Mucosa of rectum (tissue), 2 donors: ENCODE measurements around the gene KRTAP19-7.

Experiments
- H3K27ac ChIP-seq, 2 donors: one replicate each; pipeline ENCODE4 v1.7.0; 2013; ENCODE audit warnings: inconsistent platforms in 2 of 2, low read depth in 2 of 2, low read length in 2 of 2
- H3K27me3 ChIP-seq, 2 donors: one replicate each; pipeline ENCODE4 v1.7.0; 2013; ENCODE audit warnings: low read length in 2 of 2; ENCODE audit not compliant: control insufficient read depth in 2 of 2, insufficient read depth in 2 of 2
- H3K36me3 ChIP-seq, 2 donors: one replicate each; pipeline ENCODE4 v1.7.0; 2013; ENCODE audit warnings: low read length in 2 of 2; ENCODE audit not compliant: control insufficient read depth in 2 of 2, insufficient read depth in 2 of 2
- H3K4me1 ChIP-seq, 2 donors: one replicate each; pipeline ENCODE4 v1.7.0; 2013; ENCODE audit warnings: low read length in 2 of 2, mild to moderate bottlenecking in 1 of 2; ENCODE audit not compliant: control insufficient read depth in 2 of 2, insufficient read depth in 2 of 2
- H3K4me3 ChIP-seq, 2 donors: one replicate each; pipeline ENCODE4 v1.7.0; 2013; ENCODE audit warnings: low read length in 2 of 2
- H3K9ac ChIP-seq, 2 donors: one replicate each; pipeline ENCODE4 v1.7.0; 2013; ENCODE audit warnings: low read length in 2 of 2, low read depth in 1 of 2, mild to moderate bottlenecking in 1 of 2
- H3K9me3 ChIP-seq, 2 donors: one replicate each; pipeline ENCODE4 v1.7.0; 2013; ENCODE audit warnings: low read length in 2 of 2; ENCODE audit not compliant: control insufficient read depth in 2 of 2
- donor health status: healthy.
- donor health status: Normal muscosa, but diverticular disease.

The KRTAP19-7 gene

GRCh38 chr21:30567617-30568016 lies 6.5 kb upstream of the KRTAP19-7 start:
- no peaks in the 10 kb centered on the region for H3K27me3 ChIP-seq
- peaks cover 0 to 2% of the 10 kb centered on the region in 2 donors for H3K9me3 ChIP-seq
- no peak overlapping the region for H3K9ac ChIP-seq
- H3K4me3 ChIP-seq: no peak overlapping the region
- no peak overlapping the region for H3K27ac ChIP-seq
- H3K4me1 ChIP-seq: no peaks in the 10 kb centered on the region
- H3K36me3 ChIP-seq: no peaks in the 10 kb centered on the region

GRCh38 chr21:30563630-30564029 lies 2.5 kb upstream of the KRTAP19-7 start:
- Histone ChIP-seq H3K36me3 (no peaks in the 10 kb centered on the region), H3K4me3 (no peak overlapping the region), H3K27ac (no peak overlapping the region), H3K9ac (no peak overlapping the region), H3K27me3 (no peaks in the 10 kb centered on the region), H3K4me1 (no peaks in the 10 kb centered on the region), H3K9me3 (no peaks in the 10 kb centered on the region)

DNA sequence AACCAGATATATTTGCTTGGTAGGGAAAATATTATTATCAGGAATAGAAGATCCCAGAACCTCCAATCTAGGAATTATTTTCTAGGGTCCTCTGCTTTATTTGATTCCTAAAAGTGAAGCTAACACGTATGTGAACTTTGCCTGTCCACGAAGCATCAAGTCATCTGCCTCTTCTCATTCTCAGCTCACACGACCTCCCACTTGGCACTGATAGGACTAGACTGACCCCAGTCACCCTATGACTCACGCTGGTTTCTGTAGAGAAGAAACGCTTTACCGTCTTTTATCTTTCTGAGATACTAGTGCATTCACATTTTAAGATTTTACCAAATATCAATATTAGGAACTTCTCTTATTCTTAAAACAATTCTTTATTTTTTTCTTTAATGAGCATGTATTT lies 2.0 kb upstream of the KRTAP19-7 start:
- H3K36me3 ChIP-seq: no peaks in the 10 kb centered on the region
- no peak overlapping the region for H3K4me3 ChIP-seq
- H3K9ac ChIP-seq: no peak overlapping the region
- no peaks in the 10 kb centered on the region for H3K27me3 ChIP-seq
- H3K27ac ChIP-seq: no peak overlapping the region
- H3K4me1 ChIP-seq: no peaks in the 10 kb centered on the region
- no peaks in the 10 kb centered on the region for H3K9me3 ChIP-seq

DNA sequence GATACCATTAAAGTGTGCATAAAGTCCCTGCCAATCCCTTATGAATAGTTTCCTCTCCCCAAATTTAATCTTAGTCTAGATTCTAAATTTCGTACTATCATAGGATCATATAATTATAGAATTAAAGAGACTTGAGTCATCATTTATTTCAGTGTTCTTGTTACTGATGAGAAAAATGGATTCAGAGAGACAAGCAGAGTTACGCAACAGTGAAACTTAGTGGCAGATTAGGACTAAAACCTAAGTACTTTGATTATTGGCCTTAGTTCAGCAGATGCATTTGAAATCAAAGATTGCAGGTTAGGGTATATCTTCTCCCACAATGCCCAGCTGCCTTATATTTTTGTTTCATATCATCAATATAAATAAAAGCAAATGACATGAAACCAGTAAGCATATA lies 843 bp upstream of the KRTAP19-7 start:
- Histone ChIP-seq H3K4me3 (no peak overlapping the region), H3K9me3 (no peaks in the 10 kb centered on the region), H3K9ac (no peak overlapping the region), H3K27ac (no peak overlapping the region), H3K36me3 (no peaks in the 10 kb centered on the region), H3K4me1 (no peaks in the 10 kb centered on the region), H3K27me3 (no peaks in the 10 kb centered on the region)

DNA sequence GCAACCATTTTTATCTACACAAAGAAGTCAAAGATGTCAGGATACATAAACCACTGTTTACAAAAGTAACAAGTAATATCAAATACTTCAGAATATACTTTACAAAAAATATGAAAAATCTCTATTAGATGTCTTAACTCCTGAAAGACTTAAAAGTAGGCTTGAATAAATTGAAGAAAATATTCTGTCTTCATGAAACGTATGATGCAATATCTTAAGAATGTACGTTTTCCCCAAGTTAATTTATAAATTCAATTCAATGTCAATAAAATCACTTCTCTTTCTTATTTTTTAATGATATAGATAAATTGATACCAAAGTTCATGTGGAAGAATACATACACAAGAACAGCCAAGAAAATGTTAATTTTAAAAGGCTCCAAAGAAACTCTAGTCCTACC lies 6.0 kb downstream of the KRTAP19-7 start:
- no peak overlapping the region for H3K4me3 ChIP-seq
- H3K27me3 ChIP-seq: no peaks in the 10 kb centered on the region
- no peaks in the 10 kb centered on the region for H3K36me3 ChIP-seq
- H3K9me3 ChIP-seq: no peaks in the 10 kb centered on the region
- no peak overlapping the region for H3K9ac ChIP-seq
- H3K4me1 ChIP-seq: no peaks in the 10 kb centered on the region
- H3K27ac ChIP-seq: no peak overlapping the region

DNA sequence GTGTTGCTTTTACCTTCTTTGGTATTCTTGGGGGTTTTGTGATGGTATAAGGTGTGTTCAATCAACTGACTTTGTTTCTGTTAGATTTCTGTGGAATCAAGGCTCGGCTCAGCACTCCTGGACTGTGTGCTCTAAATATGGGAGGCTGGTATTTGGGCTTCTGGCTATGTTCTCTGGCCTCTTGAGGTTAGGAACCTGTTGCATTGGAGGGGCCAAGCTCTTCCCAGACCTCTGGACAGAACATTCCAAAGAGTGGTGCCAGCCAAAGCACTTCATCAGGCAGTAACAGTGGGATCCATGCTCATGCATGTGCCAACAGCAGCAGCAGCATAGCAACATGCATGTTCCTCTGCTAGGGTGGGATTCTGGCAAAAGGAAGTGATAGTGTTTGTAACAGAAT lies 8.3 kb downstream of the KRTAP19-7 start:
- H3K9ac ChIP-seq: no peak overlapping the region
- no peaks in the 10 kb centered on the region for H3K27me3 ChIP-seq
- no peak overlapping the region for H3K27ac ChIP-seq
- no peaks in the 10 kb centered on the region for H3K9me3 ChIP-seq
- H3K4me1 ChIP-seq: no peaks in the 10 kb centered on the region
- no peaks in the 10 kb centered on the region for H3K36me3 ChIP-seq
- H3K4me3 ChIP-seq: no peak overlapping the region

- Histone ChIP-seq H3K36me3 (no peaks in the 10 kb centered on the region), H3K4me1 (no peaks in the 10 kb centered on the region), H3K9ac (no peak within 1 kb of the TSS), H3K4me3 (no peak within 1 kb of the TSS), H3K9me3 (no peaks in the 10 kb centered on the region), H3K27ac (no peak within 1 kb of the TSS), H3K27me3 (no peaks in the 10 kb centered on the region)
These were observed 19.4 kb downstream of the KRTAP19-7 start, which contains the start of gene KRTAP19-6 for GRCh38 chr21:30541764-30542163. Gene KRTAP19-6 (minus strand): TSS chr21:30541864. CDS start chr21:30541833, 31 bp downstream.

GRCh38 chr21:30518876-30519275 lies 42.2 kb downstream of the KRTAP19-7 start:
- Histone ChIP-seq H3K9me3 (no peaks in the 10 kb centered on the region), H3K36me3 (no peaks in the 10 kb centered on the region), H3K4me3 (no peak overlapping the region), H3K27me3 (no peaks in the 10 kb centered on the region), H3K9ac (no peak overlapping the region), H3K4me1 (no peaks in the 10 kb centered on the region), H3K27ac (no peak overlapping the region)

GRCh38 chr21:30515681-30516080 lies 45.4 kb downstream of the KRTAP19-7 start:
- H3K4me3 ChIP-seq: no peak overlapping the region
- no peaks in the 10 kb centered on the region for H3K4me1 ChIP-seq
- no peak overlapping the region for H3K27ac ChIP-seq
- no peaks in the 10 kb centered on the region for H3K36me3 ChIP-seq
- no peaks in the 10 kb centered on the region for H3K27me3 ChIP-seq
- H3K9ac ChIP-seq: no peak overlapping the region
- no peaks in the 10 kb centered on the region for H3K9me3 ChIP-seq
